HG02610 (cell line): ENCODE data around the gene LUZP1.
"Not testable (repeated sequence)": the region's sequence is repeated elsewhere in the genome, so short reads cannot be mapped to it uniquely, and the experiment has no call there.

Source experiments
- ATAC-seq: cut with Tn5 transposase; IDR thresholded peaks from one replicate; pipeline ENCODE4 v1.9.1; 2021; ENCODE audit warnings: mild to moderate bottlenecking, moderate library complexity; ENCODE audit not compliant: unreplicated experiment

Gene LUZP1

DNA sequence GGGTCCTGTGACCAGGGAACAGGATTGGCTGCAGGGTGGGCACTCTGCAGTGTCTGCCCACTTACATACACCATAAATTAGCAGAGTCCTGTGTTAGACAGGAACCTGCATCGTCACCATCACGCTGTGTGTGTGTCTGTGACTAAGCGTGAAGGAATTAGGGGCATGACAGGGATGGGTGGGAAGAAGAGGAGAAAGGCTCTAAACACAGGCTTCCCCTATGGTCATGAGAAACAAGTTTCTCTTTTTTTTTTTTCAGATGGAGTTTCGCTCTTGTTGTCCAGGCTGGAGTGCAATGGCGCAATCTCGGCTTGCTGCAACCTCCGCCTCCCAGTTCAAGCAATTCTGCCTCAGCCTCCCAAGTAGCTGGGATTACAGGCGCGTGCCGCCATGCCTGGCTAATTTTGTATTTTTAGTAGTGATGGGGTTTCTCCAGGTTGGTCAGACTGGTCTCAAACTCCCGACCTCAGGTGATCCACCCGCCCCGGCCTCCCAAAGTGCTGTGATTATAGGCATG, 20.3 kb upstream of the LUZP1 start:
- ATAC-seq = not testable (repeated sequence)

DNA sequence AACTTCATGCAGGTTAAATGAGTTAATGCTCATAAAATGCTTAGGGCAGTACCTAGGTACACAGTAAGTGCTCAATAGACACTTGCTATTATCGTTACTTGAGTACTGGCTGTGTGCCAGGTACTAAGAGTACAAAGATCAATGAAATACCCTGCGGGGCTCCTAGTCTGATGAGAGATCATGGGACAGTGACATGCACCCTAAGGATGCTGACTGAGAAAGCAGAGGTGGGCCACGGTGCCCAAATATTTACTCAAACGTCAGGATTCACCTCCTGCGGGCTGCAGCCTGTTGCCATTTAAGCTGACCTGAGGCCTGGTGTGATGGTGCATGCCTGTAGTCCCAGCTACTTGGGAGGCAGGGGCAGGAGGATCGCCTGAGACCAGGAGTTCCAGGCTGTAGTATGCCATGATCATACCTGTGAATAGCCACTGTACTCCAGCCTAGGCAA, 19.8 kb upstream of the LUZP1 start:
- ATAC-seq = no peak

DNA sequence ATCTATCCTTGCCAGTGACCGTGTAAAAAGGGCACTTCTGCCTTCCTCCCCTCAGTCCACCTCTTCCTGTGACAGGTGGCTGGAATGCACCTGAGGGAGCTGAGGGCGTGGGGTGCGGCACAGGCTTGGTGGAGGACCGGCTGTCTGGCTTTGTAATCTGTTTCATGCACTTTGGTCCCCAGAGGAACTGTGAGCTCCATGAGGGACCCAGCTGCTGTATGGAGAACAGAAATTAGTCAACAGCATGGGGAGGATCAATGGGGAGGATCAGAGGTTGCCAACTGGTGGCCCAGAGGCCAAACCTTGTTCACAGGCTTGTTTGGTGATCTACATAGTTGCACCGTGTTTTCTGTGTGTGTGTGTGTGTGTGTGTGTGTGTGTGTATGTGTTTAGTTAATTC, 19.0 kb upstream of the LUZP1 start:
- no peak for ATAC-seq

DNA sequence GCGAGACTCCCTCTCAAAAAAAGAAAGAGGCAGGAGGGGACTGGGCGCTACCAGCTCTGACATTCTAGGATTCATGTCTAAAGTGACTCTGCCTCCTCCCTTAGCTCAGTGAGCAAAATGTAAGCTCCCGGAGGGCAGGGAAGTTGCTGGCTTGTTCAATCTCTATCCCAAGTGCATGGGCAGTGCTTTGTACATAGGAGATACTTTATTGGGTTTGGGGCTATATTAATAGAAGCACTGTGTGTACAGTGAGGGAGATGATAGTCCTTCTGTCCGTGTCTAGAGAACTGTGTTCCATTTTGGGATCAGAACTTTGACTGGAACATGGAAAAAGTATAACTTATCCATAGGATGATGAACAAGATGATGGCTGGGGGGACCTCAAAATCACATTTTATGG, 16.7 kb upstream of the LUZP1 start:
- ATAC-seq = no peak

DNA sequence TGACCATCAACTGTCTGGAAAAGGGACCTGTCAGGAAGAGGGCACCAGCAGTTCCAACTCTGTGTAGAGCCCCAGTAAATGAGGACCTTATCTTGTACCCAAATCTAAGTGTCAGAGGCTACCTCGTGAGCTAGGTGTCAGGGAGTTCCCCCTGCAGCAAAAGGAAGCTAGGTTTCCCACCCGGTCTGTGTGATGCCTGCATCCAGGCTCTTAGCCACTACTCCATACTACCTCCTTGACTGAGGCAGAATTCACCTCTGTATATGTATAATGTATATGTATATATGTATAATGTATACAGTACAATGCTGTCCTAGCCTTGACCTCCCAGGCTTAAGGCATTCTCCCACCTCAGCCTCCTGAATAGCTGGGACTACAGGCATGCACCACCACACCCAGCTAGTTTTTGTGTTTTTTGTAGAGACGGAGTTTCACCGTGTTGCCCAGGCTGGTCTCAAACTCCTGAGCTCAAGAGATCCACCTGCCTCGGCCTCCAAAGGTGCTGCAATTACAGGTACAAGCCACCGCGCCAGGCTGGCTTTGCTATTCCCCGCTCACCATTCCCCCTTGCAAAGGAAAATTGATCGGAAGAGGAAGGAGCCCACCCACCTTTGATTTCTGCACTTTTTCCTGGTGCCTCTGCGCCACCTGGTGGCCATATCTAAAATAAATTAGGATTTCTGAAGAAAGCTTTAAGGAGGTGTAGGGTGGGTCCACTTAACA, 15.7 kb upstream of the LUZP1 start:
- no peak for ATAC-seq

DNA sequence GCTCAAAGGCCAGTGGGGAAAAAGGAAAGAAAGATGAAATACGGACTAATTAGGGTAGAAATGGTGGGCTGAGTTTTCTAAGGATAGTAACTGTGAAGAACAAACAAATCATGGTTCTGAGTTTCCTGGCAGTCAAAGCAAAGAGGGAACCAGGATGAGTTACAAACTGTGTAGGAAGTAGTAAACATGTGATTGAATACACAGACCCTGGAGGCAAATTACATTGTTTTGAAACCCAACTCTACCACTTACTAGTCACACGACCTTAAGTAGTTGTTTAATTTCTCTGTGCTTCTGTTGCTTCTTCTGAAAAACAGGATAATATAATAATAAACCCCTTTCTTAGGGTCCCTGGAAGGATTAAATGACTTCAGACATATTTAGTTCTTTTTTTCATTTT, 11.2 kb upstream of the LUZP1 start:
- no peak for ATAC-seq

DNA sequence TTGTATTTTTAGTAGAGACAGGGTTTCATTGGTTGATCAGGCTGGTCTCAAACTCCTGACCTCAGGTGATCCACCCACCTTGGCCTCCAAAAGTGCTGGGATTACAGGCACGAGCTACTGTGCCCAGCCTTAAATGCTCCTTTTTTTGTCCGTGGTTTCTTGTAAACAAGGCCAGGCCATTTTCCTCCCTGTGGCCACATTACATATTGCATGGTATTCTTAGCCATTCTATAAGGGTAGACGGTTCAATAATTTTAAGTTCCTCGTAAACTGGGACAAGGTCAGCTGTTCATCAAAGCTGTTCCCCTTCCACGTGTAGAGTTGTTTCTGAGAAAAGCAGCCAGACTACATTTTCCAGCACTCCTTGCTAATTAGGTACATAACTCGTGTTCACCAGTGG, 10.3 kb upstream of the LUZP1 start:
- ATAC-seq = no peak

DNA sequence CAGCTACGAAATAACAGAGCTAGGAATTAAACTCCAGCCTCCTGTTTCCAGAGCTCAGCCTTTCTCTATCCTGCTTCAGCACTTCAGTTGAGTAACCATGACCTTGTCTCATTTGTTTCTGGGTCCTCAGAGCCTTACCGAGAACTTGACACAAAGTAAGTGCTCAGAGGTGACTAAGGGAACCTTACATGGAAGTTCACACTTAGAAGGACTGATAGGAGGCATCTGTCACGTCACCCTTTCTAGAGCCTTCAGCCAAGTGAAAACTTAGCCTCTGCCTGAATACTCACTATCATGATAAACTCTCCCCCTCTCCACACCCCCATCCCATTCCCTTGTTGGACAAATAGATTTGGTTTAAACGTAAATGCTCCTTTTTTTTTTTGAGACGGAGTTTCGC, 9.8 kb upstream of the LUZP1 start:
- ATAC-seq = no peak

DNA sequence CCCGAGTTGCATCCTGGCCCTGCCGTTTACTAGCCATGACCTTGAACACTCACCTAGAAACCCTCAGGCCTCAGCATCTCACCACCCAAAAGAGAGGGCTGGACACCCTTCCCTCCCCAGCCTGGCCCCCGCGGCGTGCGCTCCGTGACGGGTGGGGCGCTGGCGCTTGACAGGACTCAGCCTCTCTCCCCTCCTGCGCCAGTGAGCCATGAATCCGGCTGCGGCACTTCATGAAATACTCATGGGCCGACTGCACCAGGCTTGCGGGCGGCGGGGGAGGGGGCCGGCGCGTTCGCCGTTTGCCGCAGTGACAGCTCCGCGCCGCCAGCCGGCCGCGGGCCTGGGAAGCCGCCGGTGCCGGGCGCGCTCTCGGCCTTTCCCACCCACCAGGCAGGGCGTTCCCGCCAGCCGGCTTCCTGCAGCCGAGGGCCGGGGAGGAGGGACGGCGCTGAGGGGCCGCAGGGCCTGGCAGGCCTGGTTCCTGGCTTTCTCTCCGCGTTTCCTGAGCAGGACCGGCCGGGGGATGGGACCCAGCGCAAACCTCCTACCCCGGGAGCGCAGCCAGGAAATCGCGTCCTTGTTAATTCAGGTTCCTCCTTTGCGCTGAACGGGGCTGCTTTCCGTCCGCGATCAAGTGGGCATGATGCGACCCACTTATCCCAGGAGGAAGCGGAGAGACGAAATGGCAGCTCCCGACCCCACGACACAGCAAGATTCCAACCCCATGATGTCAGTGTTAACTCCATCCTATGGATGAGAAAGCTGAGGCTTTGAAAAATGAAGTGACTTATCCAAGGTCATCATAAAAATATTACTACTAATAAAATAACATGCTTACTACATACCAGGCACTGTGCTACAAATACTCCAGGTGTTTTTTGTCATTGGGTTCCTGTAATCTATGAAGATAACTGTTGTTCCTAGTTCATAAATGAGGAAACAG, 9.1 kb upstream of the LUZP1 start:
- peak; percentile 80 for ATAC-seq

DNA sequence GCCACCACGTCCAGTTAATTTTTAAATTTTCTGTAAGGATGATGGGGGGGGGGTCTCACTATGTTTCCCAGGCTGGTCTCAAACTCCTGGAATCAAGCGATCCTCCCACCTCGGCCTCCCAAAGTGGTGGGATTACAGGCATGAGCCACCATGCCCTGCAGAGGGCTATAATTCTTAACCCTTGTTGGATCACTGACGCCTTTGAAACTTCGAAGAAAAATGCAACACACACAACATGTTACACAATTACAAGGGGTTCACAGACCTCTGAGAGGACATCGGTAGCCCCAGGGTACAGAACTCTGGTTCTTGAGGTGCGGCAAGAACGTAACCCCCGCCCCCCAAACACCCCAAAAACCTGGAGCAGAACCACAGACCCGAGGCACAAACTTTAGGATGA, 8.4 kb upstream of the LUZP1 start:
- no peak for ATAC-seq

DNA sequence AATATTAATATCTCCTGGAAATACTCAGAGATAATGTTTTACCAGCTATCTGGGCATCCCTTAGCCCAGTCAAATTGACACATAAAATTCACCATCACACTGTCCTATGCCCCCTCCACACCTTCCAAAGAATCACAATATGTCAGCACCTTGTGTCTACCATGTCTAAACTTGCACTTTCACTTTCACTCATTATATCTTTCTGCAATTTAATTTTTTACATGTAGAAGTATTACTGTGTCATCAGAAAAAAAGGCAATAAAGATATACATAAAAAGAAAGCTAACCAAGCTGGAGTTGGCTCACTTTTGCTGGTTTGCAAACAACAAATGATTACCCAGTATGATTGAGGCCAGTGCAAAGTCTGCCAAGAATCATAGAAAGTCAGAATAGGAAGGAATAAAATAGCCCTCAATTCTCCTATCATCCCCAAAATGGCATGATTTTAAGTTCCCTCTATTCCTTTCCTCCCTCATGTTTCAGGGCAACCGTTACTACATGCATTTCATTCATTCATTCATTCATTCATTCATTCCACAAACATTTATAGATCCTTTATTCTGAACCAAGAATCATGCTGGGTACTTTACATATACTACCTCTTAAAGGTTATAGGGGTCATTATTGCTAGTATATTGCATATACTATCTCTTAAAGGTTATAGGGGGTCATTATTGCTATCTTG, 5.9 kb upstream of the LUZP1 start:
- ATAC-seq = no peak

DNA sequence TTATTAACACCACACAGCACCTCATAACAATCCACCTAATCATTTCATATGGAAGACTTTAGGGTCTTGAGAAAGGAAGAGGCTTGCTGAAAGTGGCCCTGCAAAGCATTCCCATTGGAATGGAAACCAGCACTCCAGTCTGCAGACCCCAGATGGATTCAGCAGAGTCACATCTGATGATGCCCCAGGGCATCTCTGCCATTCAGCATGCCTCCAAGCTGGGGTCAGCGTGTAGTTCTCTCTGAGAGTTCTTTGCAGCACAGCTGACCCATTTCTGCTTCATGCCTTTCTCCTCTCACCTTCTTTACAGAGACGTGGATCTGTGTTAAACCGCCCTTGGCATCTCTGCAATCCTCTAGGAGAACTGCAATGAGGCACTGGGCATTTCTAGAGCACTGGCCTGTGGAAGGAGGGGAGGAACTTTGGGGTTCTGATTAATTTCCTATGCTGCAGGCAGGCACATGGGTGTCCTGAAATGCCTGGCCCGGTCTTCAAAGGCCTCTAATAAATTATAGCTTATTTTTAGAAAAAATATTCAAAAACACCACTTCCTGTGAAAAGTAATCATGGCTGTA, 2.6 kb upstream of the LUZP1 start:
- no peak for ATAC-seq

DNA sequence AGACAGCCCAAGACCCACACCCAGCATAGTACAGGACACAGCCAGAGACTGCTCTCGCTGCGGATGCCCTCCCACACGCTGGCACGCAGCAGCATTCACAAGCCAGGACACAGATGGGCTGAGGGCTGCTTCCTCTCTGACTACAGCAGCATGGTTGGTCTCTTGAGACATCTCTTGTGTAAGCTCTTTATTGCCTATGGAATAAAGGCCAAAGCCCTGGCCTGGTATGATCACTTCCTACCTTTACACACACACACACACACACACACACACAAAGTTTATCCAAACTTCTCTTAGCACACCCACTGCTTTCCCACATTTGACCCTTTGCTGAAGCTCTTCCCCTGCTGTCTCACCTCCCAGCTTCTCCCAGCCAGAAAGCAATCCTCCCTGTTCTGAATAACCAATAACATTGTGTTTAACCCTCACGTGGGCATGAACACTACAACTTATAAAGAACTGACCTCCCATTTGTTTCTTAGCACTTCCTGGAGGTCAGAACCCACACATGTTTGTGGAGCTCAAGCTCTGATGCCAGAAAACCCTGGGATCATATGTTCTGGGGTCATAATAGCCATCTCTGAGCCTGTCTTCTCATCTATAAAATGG, 1.2 kb upstream of the LUZP1 start:
- no peak for ATAC-seq

DNA sequence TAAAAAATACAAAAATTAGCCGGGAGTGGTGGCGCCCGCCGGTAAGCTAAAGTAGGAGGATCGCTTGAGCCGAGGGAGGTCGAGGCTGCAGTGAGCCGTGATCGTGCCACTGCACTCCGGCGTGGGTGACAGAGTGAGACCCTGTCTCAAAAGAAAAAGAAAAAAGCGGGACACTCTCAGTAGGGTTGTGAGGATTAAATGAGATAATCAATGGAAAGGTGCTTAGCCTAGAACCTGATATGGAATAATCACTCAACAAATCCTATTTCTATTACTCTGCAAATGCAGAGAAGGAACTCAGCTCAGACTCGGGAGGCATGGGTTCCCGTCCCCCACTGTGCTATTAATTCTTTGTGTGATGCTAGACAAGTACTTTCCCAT, 529 bp upstream of the LUZP1 start:
- ATAC-seq = no peak

DNA sequence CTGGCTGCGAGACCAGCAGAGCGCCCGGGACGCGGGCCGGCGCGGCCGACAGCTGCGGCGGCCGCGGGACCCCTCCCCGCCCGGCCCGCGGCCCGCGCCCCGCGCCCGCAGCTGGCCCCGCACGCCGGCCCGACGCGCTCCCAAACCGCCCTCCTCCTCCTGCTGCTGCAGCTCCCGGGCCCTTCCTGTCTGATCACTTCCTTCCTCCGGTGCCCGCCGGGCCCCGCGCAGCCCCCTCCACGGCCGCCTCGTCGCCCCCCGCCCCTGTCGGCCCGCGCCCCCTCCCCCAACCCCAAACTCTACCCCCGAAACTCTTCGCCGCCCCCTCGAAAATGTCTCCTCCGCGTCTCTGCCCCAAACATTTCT, 594 bp downstream of the LUZP1 start:
- ATAC-seq = no peak

DNA sequence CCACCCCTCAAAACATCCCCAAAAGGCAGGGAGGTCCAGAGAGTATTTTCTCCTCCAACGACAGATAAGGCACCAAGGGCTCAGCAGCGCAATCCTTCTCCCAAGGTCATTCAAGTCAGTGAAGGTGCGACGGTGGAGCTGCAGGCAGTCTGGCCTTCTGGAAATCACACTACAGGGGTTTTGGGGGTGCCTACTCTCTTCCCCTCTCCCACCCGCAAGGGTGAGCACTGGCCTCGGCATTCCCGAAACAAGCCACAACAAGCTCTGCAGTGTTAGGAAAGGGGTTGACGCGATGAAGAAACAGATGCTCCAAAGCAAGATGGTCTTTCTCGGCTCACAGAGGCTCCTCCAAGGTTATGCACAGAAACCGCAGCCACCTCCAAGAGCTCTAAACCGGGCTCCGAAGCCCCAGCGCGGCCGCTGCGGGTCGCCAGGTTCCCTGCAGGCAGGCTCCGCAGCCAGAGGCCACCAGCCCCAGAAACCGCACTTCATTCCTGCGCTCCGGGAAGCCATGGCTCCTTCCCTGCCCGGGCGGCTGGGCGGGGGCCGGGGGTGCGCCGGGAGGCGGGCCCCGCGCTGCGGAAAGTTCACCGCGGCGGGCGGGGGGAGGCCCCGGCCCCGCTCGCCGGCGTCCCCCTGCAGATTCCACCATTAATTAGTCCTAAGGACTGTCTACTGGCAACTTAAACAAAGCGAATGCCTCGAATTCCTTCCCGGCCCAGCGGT, 1.1 kb downstream of the LUZP1 start:
- no peak for ATAC-seq

DNA sequence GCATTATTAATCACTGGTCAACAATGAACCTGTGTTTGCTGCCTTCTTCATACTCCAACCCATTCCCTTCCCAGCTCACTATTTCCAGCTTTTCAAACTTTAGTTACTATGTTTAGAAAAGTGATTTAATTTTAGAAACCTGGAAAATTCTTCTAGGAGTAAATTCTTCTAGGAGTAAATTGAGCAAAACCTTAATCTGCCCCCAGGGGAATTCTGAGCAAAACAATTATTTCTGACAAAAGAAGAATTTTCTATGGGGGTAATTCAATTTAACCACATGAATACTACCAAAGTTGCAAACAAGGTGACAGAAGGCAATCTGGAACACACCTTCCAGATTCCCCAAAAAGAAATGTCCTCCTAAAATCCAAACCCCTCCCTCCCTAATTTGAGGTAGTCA, 1.8 kb downstream of the LUZP1 start:
- no peak for ATAC-seq

DNA sequence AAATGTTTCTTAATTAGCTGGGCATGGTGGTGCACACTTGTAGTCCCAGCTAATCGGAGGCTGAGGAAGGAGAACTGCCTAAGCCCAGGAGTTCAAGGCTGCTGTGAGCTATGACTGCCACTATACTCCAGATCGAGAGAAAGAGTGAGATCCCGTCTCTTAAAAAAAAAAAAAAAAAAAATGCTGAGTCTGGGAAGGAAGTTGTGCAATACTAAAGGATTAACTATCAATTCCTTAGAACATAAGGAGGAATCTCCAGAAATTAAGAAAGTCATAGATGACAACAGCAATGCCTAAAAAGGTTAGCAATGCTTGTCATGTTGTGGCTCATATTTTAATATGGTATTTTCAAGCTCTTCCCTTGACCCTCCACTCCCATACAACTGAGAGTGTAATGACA, 5.3 kb downstream of the LUZP1 start:
- ATAC-seq = no peak

DNA sequence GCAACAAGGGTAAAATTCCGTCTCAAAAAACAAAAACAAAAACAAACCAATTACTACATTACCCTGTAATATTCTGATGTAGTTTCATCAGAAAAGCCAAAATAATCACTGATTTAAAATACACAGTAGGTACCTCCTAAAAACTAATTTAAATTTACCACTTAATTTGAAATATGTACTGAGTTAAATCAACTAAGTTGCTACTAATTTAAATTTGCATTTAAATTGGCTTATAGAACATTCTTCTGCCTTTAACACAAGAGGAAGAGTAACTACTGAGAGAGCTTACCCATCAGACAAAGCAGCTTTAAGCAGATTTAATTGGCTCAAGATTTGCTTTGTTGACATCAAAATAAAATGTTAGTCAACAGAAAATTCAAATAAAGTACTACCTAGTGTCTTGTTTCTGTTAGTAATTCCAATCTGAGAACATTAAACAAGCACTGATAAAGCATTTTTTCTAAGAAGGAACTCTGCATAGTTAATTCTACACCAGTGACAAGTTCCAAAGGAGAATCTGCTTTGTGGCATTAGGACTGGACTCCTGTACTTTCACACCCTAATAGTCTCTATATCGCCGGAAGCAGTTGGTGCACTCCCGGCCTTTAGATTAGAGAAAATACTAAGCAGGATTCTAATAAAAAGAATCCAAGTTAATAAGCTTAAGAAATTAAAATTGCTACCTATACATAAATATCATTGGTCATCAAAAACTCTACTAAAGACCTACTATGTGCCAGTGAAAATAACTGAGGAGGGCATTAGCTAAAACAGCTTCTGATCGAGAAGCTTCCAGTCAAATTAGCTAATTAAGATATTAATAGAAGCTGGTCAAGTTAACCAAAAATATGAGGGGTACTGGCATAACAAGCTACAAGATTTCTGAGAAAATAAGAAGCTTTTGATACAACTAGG, 8.4 kb downstream of the LUZP1 start:
- no peak for ATAC-seq
